Right kidney (tissue), 1 donor: Measurements from ENCODE around the gene ABHD16A.
"Not testable (repeated sequence)": the region's sequence is repeated elsewhere in the genome, so short reads cannot be mapped to it uniquely, and the experiment has no call there.

Source experiments
- DNase-seq: peaks from one replicate; pipeline ENCODE4 v3.0.0-alpha.2; 2016

ABHD16A gene

GRCh38 chr6:31717499-31718222 is 14.5 kb upstream of the ABHD16A start:
- no peak for DNase-seq

GRCh38 chr6:31715022-31715958 is 12.2 kb upstream of the ABHD16A start, which contains the start of gene LY6G6D:
Gene LY6G6D (plus strand): TSS chr6:31715348. CDS start chr6:31715356, 8 bp downstream.
- DNase-seq, result no peak

GRCh38 chr6:31713991-31714684 is 11.0 kb upstream of the ABHD16A start:
- peak; percentile 63 for DNase-seq

GRCh38 chr6:31713465-31713864 is 10.3 kb upstream of the ABHD16A start:
- no peak for DNase-seq

GRCh38 chr6:31712296-31712695 is 9.2 kb upstream of the ABHD16A start:
- no peak for DNase-seq

GRCh38 chr6:31711233-31711632 is 8.1 kb upstream of the ABHD16A start:
- no peak for DNase-seq

- no peak for DNase-seq
Observed at GRCh38 chr6:31710523-31711219, 7.5 kb upstream of the ABHD16A start.

- not testable (repeated sequence) for DNase-seq
Observed at GRCh38 chr6:31709157-31709556, 6.0 kb upstream of the ABHD16A start.

GRCh38 chr6:31708224-31708623 is 5.1 kb upstream of the ABHD16A start:
- DNase-seq, result no peak

- no peak for DNase-seq
Observed at GRCh38 chr6:31707701-31708100, 4.6 kb upstream of the ABHD16A start.

GRCh38 chr6:31706599-31706998 is 3.5 kb upstream of the ABHD16A start, which contains the start of gene LY6G6F:
Gene LY6G6F (plus strand): TSS chr6:31706866. CDS start chr6:31706907, 41 bp downstream.
- DNase-seq, result no peak

GRCh38 chr6:31705931-31706330 is 2.8 kb upstream of the ABHD16A start:
- DNase-seq, result no peak

- no peak for DNase-seq
Observed at GRCh38 chr6:31702405-31702818, 712 bp downstream of the ABHD16A start.

- no peak for DNase-seq
Observed at GRCh38 chr6:31701666-31702404, 1.3 kb downstream of the ABHD16A start.

GRCh38 chr6:31700740-31701401 is 2.3 kb downstream of the ABHD16A start:
- DNase-seq, result no peak

- no peak for DNase-seq
Observed at GRCh38 chr6:31697555-31697954, 5.6 kb downstream of the ABHD16A start.

GRCh38 chr6:31693535-31693934 is 9.6 kb downstream of the ABHD16A start:
- no peak for DNase-seq

- no peak for DNase-seq
Observed at GRCh38 chr6:31692886-31693285, 10.2 kb downstream of the ABHD16A start.

GRCh38 chr6:31692353-31692752 is 10.8 kb downstream of the ABHD16A start:
- DNase-seq, result no peak

- DNase-seq, result no peak
Observed at GRCh38 chr6:31691564-31692108, 11.5 kb downstream of the ABHD16A start.
